GM18867 (cell line): ENCODE data around the gene NIT1.

Experiments
- ATAC-seq: cut with Tn5 transposase; IDR thresholded peaks from one replicate; pipeline ENCODE4 v1.9.1; 2021; ENCODE audit warnings: mild to moderate bottlenecking, moderate library complexity; ENCODE audit not compliant: unreplicated experiment

NIT1 gene

DNA sequence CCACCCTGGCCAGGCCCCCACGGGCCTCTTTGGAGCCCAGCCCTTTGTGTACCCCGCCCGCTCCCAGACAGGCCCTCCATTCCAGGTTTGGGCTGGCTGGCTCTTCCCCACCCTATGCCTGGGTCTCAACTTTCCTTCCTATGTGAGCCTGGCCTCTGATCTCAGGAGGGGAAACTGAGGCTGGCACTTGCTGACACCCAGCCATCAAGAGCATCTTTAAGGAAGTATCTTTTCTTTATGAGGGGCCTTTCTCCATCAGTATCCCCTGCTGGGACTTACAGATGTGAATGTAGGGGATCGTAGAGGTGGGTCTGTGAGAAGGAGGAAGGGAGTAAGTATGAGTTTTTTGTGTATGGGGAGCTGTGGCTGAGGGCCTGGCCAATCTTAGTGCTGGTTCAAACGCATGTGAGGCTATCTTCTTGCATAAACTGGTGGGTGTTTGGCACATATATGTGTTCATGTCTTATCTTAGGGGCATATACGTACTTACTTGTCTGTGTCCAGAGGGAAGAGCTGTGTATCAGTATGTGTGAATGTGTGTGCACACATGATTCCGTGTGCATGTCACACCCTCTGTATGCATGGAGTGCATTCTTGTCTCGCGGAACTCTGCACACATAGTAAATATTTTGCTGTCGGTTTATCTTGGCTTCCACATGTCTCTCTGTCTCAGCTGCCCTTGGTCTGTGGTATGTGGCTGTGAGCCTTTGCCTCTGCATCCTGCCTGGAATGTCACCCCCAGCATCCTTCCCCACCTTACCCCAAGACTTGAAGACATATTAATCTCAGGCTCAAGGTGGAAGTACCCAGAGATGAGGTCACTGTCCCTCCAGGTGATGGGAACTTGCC is 33.9 kb upstream of the NIT1 start:
- no peak for ATAC-seq

DNA sequence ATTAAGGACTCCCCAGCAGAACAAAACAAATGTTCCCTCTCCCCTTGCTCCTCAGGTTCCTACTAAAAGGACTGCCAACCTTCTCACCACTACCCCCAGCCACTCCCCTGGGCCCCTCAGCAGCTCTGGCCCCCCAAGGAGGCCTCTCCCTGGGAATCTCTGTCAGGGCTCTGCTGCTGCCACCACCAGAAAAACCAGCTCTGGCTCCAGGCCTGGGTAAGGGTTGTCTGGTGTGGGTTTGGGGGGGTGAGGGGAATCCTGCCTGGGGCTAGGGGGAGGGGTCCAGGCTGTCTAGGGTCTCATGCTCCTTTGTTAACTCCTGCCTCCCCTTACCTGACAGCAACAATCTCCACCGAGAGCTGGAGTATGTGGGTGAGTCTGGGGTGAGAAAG is 33.3 kb upstream of the NIT1 start:
- ATAC-seq = no peak

DNA sequence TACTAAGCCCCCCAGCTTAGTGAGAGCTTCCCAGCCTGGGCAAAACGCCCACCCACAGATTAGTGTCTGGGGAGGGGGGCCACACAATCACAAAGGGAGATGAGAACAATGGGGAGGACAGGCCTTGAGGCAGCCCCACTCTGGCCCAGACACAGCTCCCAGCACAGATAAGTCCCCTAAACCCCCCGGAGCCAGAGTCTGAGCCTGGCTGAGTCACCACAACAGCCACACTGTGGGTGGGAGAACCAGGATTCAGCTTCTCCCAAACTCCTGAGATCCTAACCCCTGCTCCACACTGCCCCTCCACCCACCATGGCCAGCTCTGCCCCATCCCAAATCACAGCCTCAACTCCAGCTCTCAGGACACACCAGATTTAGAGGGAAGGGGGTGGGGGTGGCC is 32.7 kb upstream of the NIT1 start:
- ATAC-seq = no peak

DNA sequence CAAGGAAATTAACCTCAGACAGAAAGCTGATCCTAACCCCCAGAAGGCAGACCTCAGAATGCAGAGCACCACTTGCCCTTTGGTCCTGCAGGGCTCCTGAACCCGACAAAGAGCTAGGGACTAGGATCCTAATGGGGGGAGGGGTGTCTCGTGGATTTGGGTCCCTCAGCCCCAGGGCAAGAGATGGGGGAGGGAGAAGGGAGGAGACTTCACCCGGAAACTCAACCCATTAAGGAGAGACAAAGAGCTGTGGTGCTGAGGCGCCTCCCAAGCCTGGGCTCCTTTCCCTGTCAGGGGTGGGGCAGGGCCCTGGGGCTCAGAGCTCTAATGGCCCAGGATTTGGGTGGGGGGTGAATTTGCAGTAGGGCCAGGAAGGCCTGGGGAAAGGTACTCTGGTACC is 31.4 kb upstream of the NIT1 start:
- no peak for ATAC-seq

DNA sequence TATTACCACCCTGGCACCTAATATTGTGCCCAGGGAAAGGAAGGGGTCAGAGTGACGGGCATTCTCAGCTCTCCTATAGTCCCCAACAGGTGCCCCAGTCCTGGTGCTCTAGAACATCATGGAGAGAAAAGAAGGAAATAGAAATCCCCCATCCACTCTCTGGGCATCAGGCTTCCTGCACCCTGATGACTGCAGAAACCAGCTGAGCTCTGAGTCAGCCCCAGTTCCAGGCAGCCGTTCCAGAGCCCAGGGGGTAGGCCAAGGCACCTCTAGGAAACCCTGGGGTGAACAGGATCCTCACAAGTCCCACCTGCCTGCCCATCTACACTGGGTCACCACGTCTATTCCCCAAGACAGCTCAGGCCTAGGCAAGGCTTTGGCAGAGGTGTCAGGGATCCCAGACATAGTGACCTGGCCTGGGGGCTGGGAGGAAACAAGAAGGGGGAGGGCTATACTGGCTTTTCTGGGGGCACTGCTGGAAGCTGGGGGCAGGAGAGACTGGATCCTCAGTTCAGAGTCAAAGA is 29.3 kb upstream of the NIT1 start:
- ATAC-seq = no peak

DNA sequence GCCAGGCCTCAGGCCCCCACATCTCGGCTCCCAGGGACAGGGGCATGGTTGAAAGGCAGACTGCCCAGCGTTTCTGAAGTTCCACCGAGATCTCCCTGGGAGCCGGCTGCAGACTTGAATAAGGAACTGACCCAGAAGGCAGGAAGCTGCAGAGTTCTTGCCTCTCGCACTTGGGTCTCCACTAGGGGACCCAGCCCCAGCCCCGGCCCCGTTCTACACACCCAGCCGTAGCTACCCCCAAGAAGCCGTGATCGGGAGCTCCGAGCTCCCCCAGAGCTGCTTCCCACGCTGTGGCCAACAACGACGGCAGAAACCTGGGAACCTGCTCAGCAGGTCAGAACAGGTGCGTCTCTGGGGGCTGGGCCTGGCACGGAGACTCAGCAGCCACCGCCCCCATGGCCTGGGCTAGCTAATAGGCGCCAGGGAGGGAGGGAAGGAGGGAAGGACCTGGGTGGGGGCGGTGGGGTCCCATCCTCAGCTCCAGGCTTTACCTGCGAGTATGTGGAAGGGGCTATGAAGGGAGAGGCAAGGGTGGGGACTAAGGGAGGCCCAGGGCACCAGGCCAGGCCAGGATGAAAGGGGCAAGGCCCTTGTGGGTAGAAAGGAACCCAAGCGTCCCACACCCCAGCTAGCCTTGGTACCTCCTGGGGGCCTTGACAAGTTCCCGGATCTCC is 28.5 kb upstream of the NIT1 start, which contains the start of gene NECTIN4:
Gene NECTIN4, minus strand, starts transcription at position 308 of the 674 bp plus-strand sequence. Its CDS starts 262 bp downstream, at position 46.
- ATAC-seq = no peak

DNA sequence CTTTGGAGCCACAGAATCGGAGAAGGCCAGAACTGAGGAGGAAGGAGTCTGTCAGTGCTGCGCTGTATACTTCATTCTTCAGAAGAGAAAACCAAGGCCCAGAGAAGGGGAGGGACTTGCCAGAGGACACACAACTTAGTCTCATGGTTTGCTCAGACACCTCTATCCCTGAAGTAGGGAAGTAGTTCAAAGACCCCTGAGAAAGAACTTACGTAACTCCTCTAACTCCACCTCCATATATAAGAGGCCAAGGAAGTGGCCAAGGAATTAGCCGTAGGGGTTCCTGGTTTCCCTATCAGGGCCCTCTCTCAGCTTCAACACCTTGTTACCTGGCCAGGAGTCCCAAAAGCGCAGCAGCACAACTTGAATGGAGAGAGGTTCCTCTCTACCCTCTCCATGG is 28.0 kb upstream of the NIT1 start:
- ATAC-seq = no peak

DNA sequence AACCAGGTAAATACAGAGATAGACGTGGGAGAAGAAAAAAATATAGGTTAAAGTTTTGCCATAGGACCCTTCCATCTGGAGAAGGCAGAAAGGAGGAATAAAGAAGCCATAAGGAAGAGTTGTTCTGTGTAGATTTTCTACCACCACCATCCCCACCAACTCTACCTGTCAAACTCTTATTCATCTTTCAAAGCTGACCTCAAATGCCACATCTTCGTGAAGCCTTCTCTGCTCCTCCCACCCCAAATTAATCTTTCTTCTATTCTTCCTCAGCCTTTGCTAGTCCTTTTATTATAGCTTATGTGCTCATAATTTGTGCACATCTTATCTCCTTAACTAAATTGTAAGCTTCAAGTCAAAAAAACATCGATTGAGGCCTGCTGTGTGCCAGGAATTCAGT is 27.3 kb upstream of the NIT1 start:
- no peak for ATAC-seq

DNA sequence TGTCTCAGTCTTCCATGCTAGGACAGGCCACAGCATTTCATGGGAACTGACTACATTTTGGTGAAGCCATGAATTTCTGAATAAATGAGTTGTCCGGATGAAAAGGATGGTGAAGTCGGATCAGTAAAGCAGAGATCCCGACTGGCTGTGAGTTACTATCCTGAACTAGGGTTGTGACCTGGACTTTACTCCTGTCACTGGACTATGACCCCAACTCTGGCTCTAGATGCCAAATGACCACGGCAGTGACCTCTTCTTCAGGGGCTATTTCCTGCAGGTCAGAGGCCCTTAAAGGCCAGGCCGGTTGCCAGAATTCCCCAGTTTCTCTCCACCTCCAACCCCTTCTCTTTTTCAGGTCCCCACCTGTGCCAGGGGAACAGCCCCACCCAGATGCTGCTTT is 26.8 kb upstream of the NIT1 start:
- no peak for ATAC-seq

DNA sequence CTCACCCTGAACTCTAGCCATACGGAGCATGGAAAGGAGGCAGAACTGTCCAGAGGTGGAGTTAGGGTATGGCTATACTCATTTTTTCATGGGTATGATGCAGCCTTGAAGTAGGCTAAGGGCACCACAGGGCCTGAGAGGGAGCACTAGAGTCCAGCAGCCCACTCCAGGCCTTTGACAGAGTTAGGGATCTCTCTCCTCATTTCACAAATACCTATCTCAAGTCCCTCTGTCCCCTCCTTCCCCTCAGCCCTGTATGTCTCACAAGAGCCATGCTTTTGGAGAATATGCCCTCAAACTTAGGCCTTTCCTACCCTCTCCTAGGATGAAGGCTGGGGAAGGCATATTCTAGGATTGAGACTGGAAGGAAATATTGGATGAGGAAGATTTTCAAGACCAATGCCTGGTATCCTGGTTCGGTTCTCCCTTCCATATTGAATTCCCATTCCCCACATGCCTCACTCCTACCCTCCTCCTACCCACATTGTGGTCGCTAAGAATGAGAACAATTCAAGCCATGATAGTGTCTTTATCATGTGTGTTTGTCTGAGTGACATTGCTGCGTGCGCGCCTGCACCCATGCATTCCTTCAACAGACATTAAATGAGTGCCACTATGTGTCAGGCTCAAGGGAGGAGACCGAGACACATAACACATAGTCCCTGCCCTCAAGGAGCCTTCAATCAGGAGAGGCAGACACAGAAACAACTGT is 26.0 kb upstream of the NIT1 start:
- ATAC-seq = no peak

DNA sequence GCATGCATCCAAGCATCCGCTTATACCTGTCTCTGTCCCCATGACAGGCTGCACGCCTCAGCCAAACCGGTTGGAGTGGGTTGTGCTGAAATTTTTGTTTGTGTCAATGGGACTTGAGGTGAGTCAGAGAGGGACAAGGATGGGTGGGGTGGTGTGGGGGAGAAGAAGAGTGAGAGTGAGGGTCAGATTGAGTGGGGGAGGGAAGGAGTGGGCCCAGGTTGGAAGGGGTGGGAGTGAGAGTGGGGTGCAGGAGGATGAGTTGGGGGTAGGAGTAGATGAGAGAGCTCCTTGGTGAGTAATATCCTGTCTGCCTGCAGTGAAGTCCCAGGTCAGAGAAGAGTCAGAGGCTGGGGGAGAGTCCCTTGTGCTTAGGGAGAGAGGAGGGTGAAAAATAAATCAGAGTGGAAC is 25.3 kb upstream of the NIT1 start:
- no peak for ATAC-seq

DNA sequence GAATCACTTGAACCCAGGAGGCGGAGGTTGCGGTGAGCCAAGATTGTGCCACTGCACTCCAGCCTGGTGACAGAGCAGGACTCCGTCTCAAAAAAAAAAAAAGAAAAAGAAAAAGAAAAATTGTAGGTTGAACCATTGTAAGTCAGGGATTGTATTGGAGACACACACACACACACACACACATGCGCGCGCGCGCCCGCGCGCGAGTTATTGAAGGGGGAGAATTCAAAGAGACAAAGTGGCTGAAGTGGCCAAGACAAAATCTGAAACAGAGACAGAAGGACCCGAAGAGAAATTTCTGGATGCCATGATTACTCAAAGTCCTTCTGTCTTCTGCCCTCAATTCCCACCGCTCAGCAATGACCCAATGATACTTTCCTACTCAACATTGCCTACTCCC is 23.4 kb upstream of the NIT1 start:
- no peak for ATAC-seq

DNA sequence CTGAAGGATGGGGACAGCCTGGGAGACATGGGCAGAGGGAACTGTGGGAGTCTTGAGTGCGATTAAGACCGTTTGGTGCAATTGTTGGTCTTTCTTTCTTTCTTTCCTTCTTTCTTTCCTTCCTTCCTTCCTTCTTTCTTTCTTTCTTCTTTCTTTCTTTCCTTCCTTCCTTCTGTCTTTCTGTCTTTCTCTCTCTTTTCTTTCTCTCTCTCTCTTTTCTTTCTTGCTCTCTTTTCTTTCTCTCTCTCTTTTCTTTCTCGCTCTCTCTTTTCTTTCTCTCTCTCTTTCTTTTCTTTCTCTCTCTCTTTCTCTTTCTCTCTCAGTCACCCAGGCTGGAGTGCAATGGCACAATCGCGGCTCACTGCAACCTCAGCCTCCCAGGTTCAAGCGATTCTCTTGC is 22.7 kb upstream of the NIT1 start:
- no peak for ATAC-seq

DNA sequence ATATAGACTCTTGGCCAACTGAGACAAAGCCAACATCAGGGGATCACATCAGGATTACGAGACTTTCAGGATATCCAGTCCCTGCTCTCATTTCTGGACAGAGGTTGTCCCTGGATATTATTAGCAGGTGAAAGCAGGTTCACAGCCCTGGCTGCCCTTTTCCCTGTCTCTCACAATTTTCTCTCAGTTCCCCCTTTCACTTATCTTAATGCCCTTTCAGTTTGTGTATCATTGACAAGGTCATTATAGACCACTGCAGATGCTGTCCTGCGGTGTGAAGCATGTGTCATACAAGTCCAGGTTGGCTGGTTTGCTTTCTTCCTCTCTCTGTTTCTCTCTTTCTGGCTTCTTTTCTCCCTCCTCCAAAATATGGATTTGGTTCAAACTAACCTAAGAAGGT is 21.9 kb upstream of the NIT1 start:
- peak; percentile 39 for ATAC-seq

DNA sequence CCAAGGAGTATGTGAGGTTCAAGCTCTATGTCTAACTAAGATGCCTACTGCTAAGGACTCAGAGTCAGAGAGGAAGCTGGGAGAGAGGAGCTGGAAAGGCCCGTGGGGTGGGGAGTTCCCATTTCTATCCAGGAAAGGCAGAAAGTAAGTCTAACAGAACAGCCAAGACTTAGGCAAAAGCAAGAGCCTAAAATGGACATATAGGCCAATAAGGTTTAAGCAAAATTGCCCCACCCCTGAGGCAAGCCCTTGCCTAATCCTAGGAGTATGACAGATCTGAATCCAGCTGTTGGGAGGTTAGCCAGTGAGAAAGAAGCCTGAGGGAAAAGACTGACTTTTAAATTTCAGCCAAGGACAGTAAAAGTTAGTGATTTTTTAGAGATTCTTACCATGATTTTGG is 21.4 kb upstream of the NIT1 start:
- no peak for ATAC-seq

DNA sequence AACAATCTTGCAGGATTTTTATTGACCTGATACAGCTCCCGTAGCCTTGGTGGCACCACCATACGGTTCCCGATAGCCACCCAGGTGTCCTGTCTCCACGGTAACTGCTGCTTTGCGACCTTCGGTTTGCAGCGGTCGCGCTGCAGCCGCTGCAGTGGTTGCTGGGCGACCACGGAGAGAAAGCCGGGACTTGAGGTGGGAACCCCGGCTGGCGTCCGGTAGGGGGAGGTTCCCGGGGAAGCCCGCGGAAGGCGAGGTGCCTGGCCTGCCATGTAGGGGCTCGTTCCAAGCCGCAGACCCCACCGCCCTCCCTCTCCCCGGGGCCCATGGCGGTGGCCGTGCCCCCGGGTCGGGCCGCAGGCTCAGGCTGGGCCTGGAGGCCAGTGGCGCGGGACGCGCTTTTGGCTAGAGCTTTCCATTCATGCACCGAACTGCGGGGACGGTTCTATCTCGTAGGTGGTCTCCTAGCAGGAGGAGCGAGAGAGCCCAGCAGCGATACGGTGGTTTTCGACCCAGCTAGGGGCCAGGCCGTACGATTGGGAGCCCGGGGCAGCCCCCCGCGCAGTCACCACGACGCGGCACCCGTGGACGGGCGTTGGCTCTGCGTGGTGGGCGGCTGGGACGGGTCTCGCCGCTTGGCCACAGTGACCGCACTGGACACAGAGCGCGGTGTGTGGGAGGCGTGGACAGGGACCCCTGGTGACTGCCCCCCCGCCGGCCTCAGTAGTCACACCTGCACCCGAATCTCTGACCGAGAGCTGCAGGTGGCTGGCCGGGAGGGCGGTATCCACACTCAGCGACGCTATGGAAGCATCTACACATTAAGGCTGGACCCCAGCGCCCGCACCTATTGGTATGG is 19.5 kb upstream of the NIT1 start, which contains the start of gene KLHDC9:
Gene KLHDC9, plus strand, starts transcription at position 152 of the 859 bp plus-strand sequence. Its CDS starts 175 bp downstream, at position 327.
- peak; percentile 75 for ATAC-seq

DNA sequence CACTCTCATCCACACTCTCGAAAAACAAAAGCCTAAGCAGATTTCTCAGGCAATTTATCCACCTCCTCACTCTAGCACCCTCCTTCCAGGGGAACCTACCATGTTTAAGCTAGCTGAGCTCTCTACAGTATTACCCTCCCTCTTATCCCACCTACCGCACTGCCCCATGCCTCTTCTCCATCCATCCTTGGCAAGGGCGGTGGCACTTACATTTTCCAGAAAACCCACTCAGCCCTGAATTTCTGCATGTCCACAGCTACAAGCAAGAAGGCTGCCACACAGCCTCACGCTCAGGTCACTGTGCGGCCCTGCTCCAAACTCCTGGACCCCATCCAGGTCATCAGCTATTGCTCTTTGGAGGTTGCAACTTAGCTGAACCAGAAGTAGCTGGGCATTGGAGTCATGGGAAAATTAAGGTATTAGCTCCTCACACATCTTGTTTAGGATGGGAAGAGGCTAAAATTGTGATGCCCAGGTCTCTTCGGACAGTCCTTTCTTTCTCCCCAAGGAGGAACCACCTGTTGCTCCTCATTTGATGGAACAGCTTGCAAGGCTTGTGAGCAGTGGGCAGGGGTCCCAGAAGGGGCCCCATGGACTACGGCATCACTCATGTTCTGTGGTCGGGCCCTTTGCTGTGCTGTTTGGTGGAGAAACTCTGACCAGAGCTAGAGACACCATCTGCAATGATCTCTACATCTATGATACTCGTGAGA is 18.7 kb upstream of the NIT1 start:
- ATAC-seq = no peak

DNA sequence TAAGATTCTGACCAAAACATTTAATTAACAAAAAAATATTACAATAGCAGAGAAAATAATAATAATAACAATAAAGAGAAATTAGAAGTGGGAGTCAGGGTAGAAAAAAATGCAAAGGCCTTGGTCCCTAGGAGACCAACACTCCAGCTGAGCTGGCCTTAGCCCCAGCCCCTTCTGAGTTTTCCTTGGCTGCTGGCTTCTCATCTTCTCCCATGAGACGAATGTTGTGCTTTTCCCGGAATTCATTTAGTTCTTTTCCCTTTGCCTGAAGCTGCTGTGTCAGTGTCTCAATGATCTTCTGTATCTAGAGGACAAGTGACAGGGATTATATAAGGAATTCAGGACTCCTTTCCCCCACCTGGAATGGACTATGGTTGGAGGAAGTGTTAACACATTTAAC is 17.3 kb upstream of the NIT1 start:
- ATAC-seq = no peak

DNA sequence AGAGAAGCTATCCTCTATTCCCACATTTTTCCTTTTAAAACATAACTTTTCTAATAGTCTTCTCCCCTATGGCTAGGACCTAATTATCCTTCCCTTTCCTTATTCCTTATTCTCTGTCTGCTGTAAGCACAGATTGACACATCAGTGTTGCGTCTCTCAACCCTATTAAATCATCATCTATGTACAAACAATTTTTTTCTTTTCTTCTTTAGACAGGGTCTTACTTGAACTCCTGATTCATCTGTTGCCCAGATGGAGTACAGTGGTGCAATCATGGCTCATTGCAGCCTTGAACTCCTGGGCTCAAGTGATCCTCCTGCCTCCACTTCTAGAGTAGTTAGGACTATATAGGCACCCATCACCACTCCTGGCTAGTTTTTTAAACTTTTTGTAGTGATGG is 11.5 kb upstream of the NIT1 start:
- ATAC-seq = no peak

DNA sequence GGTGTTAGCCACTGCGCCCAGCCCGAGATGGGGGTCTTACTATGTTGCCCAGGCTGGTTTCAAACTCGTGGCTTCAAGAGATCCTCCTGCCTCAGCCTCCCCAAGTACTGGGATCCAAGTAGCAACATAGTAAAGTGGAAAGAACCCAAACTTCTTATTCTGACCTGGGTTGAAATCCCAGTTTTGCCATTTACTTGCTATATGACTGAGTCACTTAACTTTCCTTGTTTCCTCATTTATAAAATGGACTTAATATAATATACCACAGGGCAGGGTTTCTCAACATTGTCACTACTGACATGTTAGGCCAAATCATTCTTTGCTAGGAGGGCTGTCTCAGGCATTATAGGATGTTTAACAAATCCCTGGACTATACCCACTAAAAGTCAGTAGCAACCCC is 6.8 kb upstream of the NIT1 start:
- no peak for ATAC-seq
